HEK293T (cell line): Measurements from ENCODE around the gene LRFN4.

Source experiments
- NFRKB ChIP-seq: fragments of 450-650 bp; IDR thresholded peaks from 2 replicates; pipeline ENCODE4 v1.6.1; 2016; ENCODE audit warnings: mild to moderate bottlenecking, moderate library complexity
- SP1 ChIP-seq: fragments of 450-650 bp; IDR thresholded peaks from 2 replicates; pipeline ENCODE4 v1.6.1; 2017

- TF ChIP-seq SP1 = no peak
- no peak for TF ChIP-seq NFRKB
Measured at GRCh38 chr11:66850588-66851238, 6.2 kb upstream of the LRFN4 start.
